Umbilical cord (tissue), 2 donors: ENCODE data around the gene CSTF3. TPM values are rescaled to one million over a fixed set of nuclear protein-coding genes. Genes with fewer than 3 reads are reported as not detected.

Experiments used
- DNase-seq: peaks from one replicate; pipeline ENCODE4 v3.0.0-alpha.2; 2015; ENCODE audit warnings: low spot score
- total RNA-seq: library from RNA; depleted of rRNA; stranded (reverse); fragments of >200 nt; gene quantifications from one replicate; pipeline ENCODE4 v1.2.3, GENCODE V29; 2014; ENCODE audit warnings: low replicate concordance; ENCODE audit not compliant: insufficient read depth

The CSTF3 gene
- total RNA-seq, 1 donor from 2014 or later = 18.5 TPM

- DNase-seq = no peak
These were observed 118.0 kb downstream of the CSTF3 start for GRCh38 chr11:33043221-33043830.

GRCh38 chr11:33040862-33041453 lies 120.3 kb downstream of the CSTF3 start:
- DNase-seq = no peak

GRCh38 chr11:33040033-33040861 lies 121.0 kb downstream of the CSTF3 start:
- DNase-seq = no peak

- peak; percentile 98 for DNase-seq
These were observed 121.8 kb downstream of the CSTF3 start, which contains the start of gene TCP11L1 for GRCh38 chr11:33039274-33040032. Gene TCP11L1 (plus strand): TSS chr11:33039572. CDS start chr11:33043774, 4,202 bp downstream.

GRCh38 chr11:33035011-33035410 lies 126.3 kb downstream of the CSTF3 start:
- no peak for DNase-seq

Other genes starting within 250 kb of the CSTF3 start
- 6.5 TPM for gene DEPDC7, start 145.6 kb downstream of the CSTF3 start, total RNA-seq
- 40.7 TPM for gene TCP11L1, start 121.9 kb downstream of the CSTF3 start, total RNA-seq
- 283 TPM for gene HIPK3, start 95.9 kb upstream of the CSTF3 start, total RNA-seq
- gene KIAA1549L, start 214.6 kb upstream of the CSTF3 start, total RNA-seq = 3.4 TPM